Skeletal muscle tissue (tissue), 4 donors: ENCODE data around the gene ZNF331. TPM values are rescaled to one million over a fixed set of nuclear protein-coding genes. Genes with fewer than 3 reads are reported as not detected.
A peak's percentile ranks its signal among the peaks of the same experiment; 100 is the strongest.
"Not testable (repeated sequence)": the region's sequence is repeated elsewhere in the genome, so short reads cannot be mapped to it uniquely, and the experiment has no call there.

Experiments used
- H3K27ac ChIP-seq: one replicate; pipeline ENCODE4 v1.7.0; 2013; ENCODE audit warnings: mild to moderate bottlenecking, low read depth, low read length, inconsistent platforms
- H3K27me3 ChIP-seq, 3 donors: one replicate each; pipeline ENCODE4 v1.7.0; 2013; ENCODE audit warnings: low read length in 3 of 3; ENCODE audit not compliant: control insufficient read depth in 3 of 3, insufficient read depth in 3 of 3
- H3K36me3 ChIP-seq, 3 donors: one replicate each; pipeline ENCODE4 v1.7.0; 2013; ENCODE audit warnings: low read length in 3 of 3; ENCODE audit not compliant: control insufficient read depth in 3 of 3, insufficient read depth in 3 of 3
- H3K4me1 ChIP-seq, 3 donors: one replicate each; pipeline ENCODE4 v1.7.0; 2013; ENCODE audit warnings: low read length in 3 of 3, mild to moderate bottlenecking in 3 of 3; ENCODE audit not compliant: control insufficient read depth in 3 of 3, insufficient read depth in 3 of 3
- H3K4me3 ChIP-seq, 3 donors: one replicate each; pipeline ENCODE4 v1.7.0; 2013; ENCODE audit warnings: low read length in 3 of 3
- H3K9ac ChIP-seq, 3 donors: one replicate each; pipeline ENCODE4 v1.7.0; 2013; ENCODE audit warnings: low read length in 3 of 3, mild to moderate bottlenecking in 3 of 3, moderate library complexity in 2 of 3, low read depth in 1 of 3
- H3K9me3 ChIP-seq, 3 donors: one replicate each; pipeline ENCODE4 v1.7.0; 2013; ENCODE audit warnings: low read length in 3 of 3; ENCODE audit not compliant: control insufficient read depth in 3 of 3
- total RNA-seq: library from RNA; depleted of rRNA; stranded (reverse); fragments of >200 nt; gene quantifications from one replicate; pipeline ENCODE4 v1.2.3, GENCODE V29; 2014
- donor health status: Osteomylitis.

ZNF331 gene
- total RNA-seq, 1 donor from 2014 or later: 6.3 TPM

DNA sequence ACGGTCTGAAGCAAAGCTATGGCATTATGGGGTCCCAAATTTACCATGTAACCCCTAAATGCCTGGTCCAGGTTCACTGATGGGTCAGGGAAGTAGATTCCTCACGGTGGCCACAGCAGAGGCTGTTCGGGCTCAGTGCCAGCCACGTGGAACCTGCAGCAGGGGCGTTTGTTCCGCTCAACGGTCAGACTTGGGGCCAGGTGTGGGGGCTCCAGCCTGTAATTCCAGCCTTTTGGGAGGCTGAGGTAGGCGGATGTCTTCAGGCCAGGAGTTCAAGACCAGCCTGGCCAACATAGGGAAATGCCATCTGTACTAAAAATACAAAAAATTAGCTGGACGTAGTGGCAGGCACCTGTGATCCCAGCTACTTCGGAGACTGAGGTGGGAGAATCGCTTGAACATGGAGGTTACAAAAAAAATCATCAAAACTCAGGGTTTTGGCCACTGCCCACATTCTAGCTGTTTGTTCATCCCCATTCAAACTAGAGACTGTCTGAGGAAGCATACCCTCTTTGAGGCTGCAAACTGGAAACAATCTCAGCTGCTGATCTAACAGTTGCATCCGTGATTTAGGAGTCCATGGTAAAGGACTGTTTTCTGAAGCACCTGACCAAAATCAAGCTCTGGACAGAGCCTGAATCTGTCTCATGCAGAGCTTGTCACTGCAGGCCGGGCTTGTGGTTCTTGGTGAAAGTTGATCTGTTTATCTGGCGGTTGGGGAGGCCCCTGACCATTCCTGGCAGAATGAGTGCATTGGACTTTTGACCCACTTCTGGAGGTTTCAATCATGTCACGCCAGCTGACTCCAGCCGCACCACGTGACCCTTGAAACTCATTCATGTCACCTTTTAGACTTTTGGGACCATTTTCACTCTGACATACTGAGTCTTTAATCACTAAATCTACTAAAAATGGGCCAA, 30.2 kb upstream of the ZNF331 start:
- peaks cover 0 to 7% (median 4%) of the 10 kb centered on the region in 3 donors for H3K27me3 ChIP-seq
- no peaks in the 10 kb centered on the region for H3K36me3 ChIP-seq
- H3K4me3 ChIP-seq: no peak overlapping the region
- no peak overlapping the region for H3K9ac ChIP-seq
- no peaks in the 10 kb centered on the region for H3K9me3 ChIP-seq
- no peak overlapping the region for H3K27ac ChIP-seq
- H3K4me1 ChIP-seq: peaks cover 0 to 2% (median 0%) of the 10 kb centered on the region in 3 donors

DNA sequence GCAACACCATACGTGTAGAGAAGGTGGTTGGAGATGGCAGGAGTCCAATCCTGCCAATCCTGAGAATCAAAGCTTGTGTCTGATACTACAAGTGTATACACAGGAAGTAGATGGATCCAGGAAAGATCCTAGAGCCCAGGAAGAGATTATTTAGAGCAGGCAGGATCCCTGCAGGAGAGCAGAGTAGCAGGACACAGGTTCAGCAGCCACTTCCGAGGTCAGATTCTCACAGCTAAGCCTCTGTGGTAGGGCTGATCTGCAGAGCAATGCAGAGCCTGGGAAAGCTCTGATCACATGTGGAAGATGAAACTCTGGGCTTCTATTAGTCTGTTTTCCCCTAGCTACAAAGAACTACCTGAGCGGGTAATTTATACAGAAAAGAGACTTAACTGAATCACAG, 28.5 kb upstream of the ZNF331 start:
- Histone ChIP-seq H3K36me3 (no peaks in the 10 kb centered on the region), H3K9ac (no peak overlapping the region), H3K27ac (no peak overlapping the region), H3K27me3 (peaks cover 0 to 7% (median 4%) of the 10 kb centered on the region in 3 donors), H3K9me3 (no peaks in the 10 kb centered on the region), H3K4me1 (peaks cover 0 to under 1% (median 0%) of the 10 kb centered on the region in 3 donors), H3K4me3 (no peak overlapping the region)

DNA sequence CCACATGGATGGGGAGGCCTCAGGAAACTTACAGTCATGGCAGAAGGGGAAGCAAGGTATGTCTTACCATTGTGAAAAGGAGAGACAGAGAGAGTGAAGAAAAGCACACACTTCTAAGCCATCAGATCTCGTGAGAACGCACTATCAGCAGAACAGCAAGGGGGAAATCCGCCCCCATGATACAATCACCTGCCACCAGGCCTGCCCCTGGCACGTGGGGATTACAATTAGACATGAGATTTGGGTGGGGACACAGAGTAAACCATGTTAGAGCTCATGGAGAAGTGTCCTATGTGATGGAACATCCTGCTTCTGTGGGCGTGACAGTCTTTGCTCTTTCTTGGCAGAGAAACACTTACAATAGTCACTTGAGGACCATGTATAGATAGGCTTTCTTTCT, 28.1 kb upstream of the ZNF331 start:
- H3K4me3 ChIP-seq: no peak overlapping the region
- H3K27ac ChIP-seq: no peak overlapping the region
- H3K4me1 ChIP-seq: no peaks in the 10 kb centered on the region
- H3K9me3 ChIP-seq: no peaks in the 10 kb centered on the region
- H3K9ac ChIP-seq: no peak overlapping the region
- no peaks in the 10 kb centered on the region for H3K36me3 ChIP-seq
- peaks cover 0 to 7% (median 4%) of the 10 kb centered on the region in 3 donors for H3K27me3 ChIP-seq

DNA sequence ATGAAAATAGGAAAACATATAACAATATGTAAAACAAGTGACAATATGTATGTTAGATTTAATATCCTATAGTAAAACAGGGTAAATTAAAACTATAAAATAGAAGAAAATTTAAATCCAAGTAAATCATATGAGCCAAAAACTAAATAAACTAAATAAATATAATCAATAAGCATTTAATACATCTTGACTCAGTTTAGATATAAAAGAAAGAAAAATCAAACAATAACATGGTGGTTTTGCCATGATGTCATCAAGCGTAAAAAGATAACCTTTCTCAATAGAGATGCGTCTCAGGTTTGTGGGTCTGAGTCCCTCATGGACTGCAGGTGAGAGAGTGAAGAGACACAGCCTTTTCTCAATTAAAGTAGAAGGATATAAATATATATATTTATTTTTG, 26.6 kb upstream of the ZNF331 start:
- no peak overlapping the region for H3K4me3 ChIP-seq
- no peaks in the 10 kb centered on the region for H3K4me1 ChIP-seq
- H3K27ac ChIP-seq: no peak overlapping the region
- H3K9me3 ChIP-seq: no peaks in the 10 kb centered on the region
- H3K36me3 ChIP-seq: no peaks in the 10 kb centered on the region
- peaks cover 0 to 7% (median 4%) of the 10 kb centered on the region in 3 donors for H3K27me3 ChIP-seq
- H3K9ac ChIP-seq: no peak overlapping the region

DNA sequence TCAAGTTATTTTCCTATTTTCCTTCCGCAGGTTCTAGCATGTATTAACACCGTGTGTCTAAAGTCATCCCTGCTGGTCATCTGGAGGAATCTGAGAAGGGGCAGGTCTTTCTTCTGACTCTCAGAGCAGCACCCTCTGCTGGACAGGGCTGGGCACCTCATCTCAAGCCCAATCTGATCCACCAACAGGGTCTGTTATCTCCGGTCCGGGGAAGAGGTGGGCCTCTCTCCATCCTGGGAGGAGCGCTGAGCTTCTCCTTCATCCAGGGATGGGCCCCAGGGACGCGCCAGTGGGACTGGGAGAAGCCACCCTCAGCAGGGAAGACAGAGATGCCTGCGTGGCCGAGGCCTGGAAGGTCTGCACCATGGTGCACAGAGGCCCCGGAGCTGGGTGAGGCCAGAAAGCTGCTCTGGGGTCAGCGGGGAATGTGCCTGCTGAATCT, 26.0 kb upstream of the ZNF331 start:
- H3K9ac ChIP-seq: no peak overlapping the region
- no peak overlapping the region for H3K4me3 ChIP-seq
- no peaks in the 10 kb centered on the region for H3K36me3 ChIP-seq
- no peaks in the 10 kb centered on the region for H3K9me3 ChIP-seq
- H3K4me1 ChIP-seq: no peaks in the 10 kb centered on the region
- H3K27me3 ChIP-seq: peaks cover 0 to 4% (median 2%) of the 10 kb centered on the region in 3 donors
- no peak overlapping the region for H3K27ac ChIP-seq

DNA sequence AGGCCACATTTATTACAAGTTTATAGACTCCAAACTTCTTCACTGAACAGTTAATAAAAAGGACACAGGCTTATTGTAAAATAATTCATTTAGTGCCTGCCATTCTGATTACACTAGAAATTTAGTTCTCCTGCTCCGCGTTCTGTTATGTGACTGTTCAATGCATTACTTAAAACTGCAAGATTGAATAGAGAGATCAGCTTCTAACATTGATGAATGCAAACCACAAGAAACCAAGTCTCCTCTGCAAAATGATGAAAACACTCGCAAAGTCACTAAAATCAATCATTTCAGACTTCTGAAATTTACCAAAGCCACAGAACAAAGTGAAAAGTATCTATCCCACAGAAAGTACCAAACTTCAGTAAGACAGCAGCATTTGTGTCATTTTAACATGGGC, 22.9 kb upstream of the ZNF331 start:
- H3K36me3 ChIP-seq, H3K9me3 ChIP-seq, H3K4me3 ChIP-seq, H3K27me3 ChIP-seq, H3K27ac ChIP-seq, H3K4me1 ChIP-seq, H3K9ac ChIP-seq: not testable (repeated sequence)

DNA sequence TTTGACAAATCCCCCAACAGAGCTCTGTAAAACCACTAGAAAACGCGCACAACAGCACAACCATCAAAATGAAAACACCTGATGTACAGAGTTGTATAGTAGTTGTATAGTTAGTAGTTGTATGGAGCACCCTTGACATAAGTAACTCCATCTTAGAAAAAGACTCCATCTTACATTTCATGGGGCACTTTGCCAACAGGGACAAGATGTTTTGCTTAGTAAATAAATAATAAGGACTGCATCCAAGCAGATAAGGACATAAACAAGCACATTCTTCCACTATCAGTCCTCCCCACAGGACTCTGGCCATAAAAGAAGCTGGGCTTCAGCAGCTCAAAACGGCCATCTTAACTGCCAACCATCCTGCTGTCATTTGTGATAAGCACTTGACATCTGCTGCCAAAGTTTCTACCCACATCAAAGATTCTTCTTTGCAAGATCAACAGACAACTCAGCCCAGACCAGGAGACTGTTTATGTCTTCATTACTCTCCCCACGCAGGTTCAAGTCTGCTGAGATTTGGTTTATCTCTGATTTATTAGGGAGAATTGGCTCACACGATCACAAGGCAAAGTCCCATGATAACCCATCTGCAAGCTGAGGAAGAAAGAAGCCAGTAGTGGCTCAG, 20.7 kb upstream of the ZNF331 start:
- H3K36me3 ChIP-seq: no peaks in the 10 kb centered on the region
- peaks cover 2 to 12% (median 4%) of the 10 kb centered on the region in 3 donors for H3K9me3 ChIP-seq
- no peak overlapping the region for H3K9ac ChIP-seq
- no peak overlapping the region for H3K27ac ChIP-seq
- H3K4me1 ChIP-seq: peaks cover 8 to 17% (median 13%) of the 10 kb centered on the region in 3 donors
- H3K4me3 ChIP-seq: no peak overlapping the region
- no peaks in the 10 kb centered on the region for H3K27me3 ChIP-seq

DNA sequence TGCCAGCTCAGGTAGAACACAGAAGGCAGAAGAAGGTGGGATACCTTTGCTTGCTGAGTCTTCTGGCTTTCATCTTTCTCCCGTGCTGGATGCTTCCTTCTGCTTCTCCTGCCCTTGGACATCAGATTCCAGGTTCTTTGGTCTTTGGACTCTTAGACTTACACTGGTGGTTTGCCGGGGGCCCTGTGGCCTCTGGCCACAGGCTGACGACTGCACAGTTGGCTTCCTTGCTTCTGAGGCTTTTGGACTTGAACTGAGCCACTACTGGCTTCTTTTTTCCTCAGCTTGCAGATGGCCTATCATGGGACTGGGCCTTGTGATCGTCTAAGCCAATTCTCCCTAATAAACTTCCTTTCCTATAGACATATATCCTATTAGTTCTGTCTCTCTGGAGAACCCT, 19.8 kb upstream of the ZNF331 start:
- Histone ChIP-seq H3K27me3 (no peaks in the 10 kb centered on the region), H3K4me1 (peaks cover 8 to 17% (median 13%) of the 10 kb centered on the region in 3 donors), H3K4me3 (no peak overlapping the region), H3K36me3 (no peaks in the 10 kb centered on the region), H3K9me3 (peaks cover 2 to 12% (median 4%) of the 10 kb centered on the region in 3 donors), H3K27ac (no peak overlapping the region), H3K9ac (no peak overlapping the region)

DNA sequence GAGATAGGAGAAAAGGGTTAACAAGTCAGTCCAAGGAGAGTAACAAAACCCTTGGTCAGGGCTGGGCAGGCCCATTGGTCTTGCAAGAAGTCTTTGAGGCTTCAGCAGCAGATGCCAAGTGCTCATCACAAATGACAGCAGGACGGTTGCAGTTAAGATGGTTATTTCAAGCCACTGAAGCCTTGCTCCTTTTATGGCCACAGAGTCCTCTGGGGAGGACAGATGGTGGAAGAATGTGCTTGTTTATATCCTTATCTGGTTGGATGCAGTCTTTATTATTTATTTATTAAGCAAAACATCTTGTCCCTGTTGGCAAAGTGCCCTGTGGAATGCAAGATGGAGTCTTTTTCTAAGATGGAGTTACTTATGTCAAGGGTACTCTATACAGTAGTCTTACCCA, 19.2 kb upstream of the ZNF331 start:
- H3K4me3 ChIP-seq: no peak overlapping the region

DNA sequence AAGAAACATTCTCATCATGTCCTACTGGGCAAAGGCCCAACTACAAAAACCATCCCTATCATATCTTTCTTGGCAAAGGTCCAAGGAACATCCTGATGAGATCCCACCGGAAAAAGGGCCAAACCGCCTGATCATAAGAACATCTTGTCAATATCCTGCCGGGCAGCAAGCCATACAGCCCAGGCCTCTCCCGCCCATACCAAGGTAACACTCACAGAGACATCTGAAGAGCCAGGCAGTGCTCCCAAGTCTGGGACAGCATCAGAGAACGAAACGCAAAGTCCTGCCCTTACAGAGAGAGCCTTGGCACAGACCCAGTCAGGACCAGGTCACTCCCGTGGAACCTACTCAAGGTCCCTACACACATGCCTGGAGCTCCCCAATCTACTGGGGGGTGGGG, 18.5 kb upstream of the ZNF331 start:
- H3K4me1 ChIP-seq: peaks cover 8 to 17% (median 13%) of the 10 kb centered on the region in 3 donors
- no peak overlapping the region for H3K9ac ChIP-seq
- no peaks in the 10 kb centered on the region for H3K36me3 ChIP-seq
- H3K27ac ChIP-seq: peak overlapping the region; percentile 90
- H3K4me3 ChIP-seq: no peak overlapping the region
- peaks cover 2 to 12% (median 4%) of the 10 kb centered on the region in 3 donors for H3K9me3 ChIP-seq
- no peaks in the 10 kb centered on the region for H3K27me3 ChIP-seq

More for the DNA sequence above, 19.2 kb upstream of the ZNF331 start:
- H3K27me3 ChIP-seq: no peaks in the 10 kb centered on the region
- peaks cover 2 to 12% (median 4%) of the 10 kb centered on the region in 3 donors for H3K9me3 ChIP-seq
- H3K9ac ChIP-seq: no peak overlapping the region
- peaks cover 8 to 17% (median 13%) of the 10 kb centered on the region in 3 donors for H3K4me1 ChIP-seq
- no peaks in the 10 kb centered on the region for H3K36me3 ChIP-seq
- H3K27ac ChIP-seq: peak overlapping the region; percentile 90
